CD4-positive, alpha-beta T cell treated with Interleukin-2 at 100 ng/mL for 4 hours (primary cell): Measurements from ENCODE around the gene HIGD1A.

ENCODE experiments used
- DNase-seq: peaks from one replicate; pipeline ENCODE4 v3.0.0-alpha.2; 2020; ENCODE audit warnings: low spot score

The HIGD1A gene

DNA sequence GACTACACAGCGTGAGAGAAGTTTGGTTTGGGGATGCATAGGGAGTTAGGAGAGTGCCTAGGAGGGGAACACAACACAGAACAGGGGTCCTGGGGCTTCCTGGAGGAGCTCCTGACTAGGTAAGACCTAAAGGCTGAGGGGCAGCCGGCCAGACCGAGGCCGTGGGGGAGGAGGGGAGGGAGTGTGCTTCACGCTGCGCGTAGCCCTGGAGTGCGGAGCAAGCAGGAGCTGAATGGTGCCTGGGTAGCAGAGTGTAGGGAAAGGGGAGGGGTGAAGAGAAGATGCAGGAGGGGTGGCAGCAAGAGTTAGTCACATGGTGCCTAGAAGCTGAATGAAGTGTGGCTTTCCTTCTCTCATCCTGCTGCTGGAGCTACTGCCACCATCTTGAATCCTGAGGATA, 69.3 kb downstream of the HIGD1A start:
- DNase-seq = no peak

- DNase-seq = no peak
Measured at GRCh38 chr3:42734263-42734860, 69.9 kb downstream of the HIGD1A start.

GRCh38 chr3:42733501-42734262, 70.6 kb downstream of the HIGD1A start:
- no peak for DNase-seq
